Activated CD8-positive, alpha-beta memory T cell treated with anti-CD3 and anti-CD28 coated beads, Interleukin-2, amount 10 ng/mL, durations not matched to agents 7 days and 5 days (primary cell): ENCODE data around the gene EFCAB6. TPM values are rescaled to one million over a fixed set of nuclear protein-coding genes. Genes with fewer than 3 reads are reported as not detected.

ENCODE experiments used
- ATAC-seq: fragments of 150-1000 bp; cut with Tn5 transposase; one replicate; pipeline ENCODE4 v1.10.0; 2021; ENCODE audit warnings: moderate library complexity
- CTCF ChIA-PET: fragments of 350-600 bp; sonication (Branson Sonifier 250); formaldehyde crosslinking; loops from one replicate; lab custom pipeline; 2021; ENCODE audit warnings: antibody characterized with exemption; lab: Charles Lee
- DNase-seq: peaks from one replicate; pipeline ENCODE4 v3.0.0-alpha.2; 2020
- H3K27ac Mint-ChIP-seq: one replicate; pipeline ENCODE4 v1.8.0; 2021; ENCODE audit warnings: mild to moderate bottlenecking, mixed read lengths
- H3K27me3 Mint-ChIP-seq: one replicate; pipeline ENCODE4 v1.8.0; 2021; ENCODE audit warnings: mixed read lengths
- H3K36me3 Mint-ChIP-seq: one replicate; pipeline ENCODE4 v1.8.0; 2021; ENCODE audit warnings: mild to moderate bottlenecking, mixed read lengths
- H3K4me1 Mint-ChIP-seq: one replicate; pipeline ENCODE4 v1.8.0; 2021; ENCODE audit warnings: mixed read lengths
- H3K4me3 Mint-ChIP-seq: one replicate; pipeline ENCODE4 v1.8.0; 2021; ENCODE audit warnings: mild to moderate bottlenecking, moderate library complexity, mixed read lengths
- H3K9me3 Mint-ChIP-seq: one replicate; pipeline ENCODE4 v1.8.0; 2022; ENCODE audit warnings: low read depth, mixed read lengths
- total RNA-seq, 2 experiments: library from RNA; stranded (reverse); gene quantifications; one replicate each; pipeline ENCODE4 v1.2.3, GENCODE V29; 2021

The EFCAB6 gene
- total RNA-seq, 2 experiments from 2014 or later = 0.14 to 0.32 TPM

DNA sequence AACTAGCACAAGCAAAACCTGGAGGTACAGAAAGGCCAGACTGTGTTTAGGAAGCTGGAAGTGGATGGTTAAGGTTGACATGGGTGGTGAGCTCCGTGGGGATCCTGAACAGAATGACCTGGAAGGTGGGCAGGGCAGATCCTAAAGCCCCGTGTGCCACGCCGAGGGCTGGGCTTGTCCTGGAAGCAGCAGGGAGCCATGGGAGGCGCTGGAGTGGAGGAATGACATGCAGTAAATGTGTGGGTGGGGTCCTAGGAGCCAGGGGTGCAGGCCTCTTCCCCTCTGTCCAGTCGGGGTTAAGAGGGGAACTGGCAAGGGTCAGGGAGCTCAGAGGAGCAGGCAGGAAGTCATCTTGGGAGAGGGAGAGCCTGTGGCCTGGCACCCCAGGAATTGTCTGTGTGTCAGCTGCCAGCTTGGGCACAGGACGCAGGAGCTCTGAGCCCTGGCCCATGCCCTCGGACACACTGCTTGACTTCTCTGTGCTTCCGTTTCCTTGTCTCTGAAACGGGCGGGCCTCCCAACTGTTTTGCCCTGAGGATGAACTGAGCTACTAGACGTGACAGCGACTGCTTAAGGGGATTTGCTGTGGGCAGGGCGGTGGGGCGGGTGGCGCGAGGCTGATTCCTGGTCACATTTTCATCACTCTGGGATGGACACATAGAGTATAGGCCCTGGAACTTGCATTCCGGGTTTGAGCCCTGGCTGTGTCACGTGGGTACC, 324.6 kb downstream of the EFCAB6 start:
- Mint-ChIP-seq H3K27me3 (no peaks in the 10 kb centered on the region), H3K27ac (no peak overlapping the region), H3K36me3 (no peaks in the 10 kb centered on the region), H3K4me1 (no peaks in the 10 kb centered on the region), H3K4me3 (no peak overlapping the region), H3K9me3 (peaks cover 3% of the 10 kb centered on the region)
- CTCF ChIA-PET = no interaction called here
- DNase-seq = no peak
- no peak for ATAC-seq

DNA sequence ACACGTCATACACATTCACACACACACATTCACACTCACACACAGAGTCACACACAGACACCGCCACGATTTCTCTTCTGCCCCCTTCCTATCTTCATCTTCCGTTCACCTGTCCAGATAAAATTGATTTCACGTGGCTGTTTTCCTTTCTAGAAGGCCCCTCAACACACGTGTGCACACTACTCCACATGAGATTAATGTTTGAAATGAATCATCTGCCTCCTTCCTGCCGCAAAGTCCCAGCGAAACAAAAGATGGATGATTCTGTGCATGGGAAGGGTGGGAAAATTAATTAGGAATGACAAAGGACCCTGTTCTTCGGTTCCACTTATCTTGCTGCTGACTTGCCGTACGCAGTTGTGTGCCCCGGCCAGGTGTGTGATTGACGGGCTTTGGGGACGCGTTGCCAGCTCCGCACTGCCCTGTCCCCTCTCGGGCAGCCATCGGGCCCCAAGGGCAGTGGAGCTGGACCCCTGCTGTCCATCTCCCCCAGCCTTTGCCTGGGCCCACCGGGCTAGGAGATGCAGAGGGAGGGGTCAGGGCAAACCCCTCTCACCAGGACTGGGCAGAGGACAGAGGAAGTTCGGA, 326.5 kb downstream of the EFCAB6 start:
- CTCF ChIA-PET = no interaction called here

DNA sequence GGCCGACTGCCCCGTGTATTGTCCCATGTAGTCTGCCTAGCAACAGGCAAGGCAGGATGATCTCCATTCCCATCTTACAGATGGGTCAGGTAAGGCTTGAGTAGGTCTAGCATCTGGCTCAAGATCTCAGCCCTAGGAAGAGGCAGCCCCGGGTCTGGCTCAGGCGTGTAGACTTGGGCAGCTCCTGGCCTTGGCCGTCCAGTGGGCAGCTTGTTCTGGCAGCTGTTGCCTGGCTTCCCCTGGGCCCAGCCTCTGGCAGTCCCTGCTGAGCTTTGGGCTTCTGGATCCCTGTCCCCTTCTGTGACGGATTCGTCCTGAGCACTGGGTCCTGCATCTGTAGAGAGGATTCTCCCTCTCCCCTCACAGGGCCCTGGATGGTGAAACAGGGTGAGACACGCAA, 327.9 kb downstream of the EFCAB6 start:
- DNase-seq (no peak), ATAC-seq (no peak)
- Mint-ChIP-seq H3K27me3 (no peaks in the 10 kb centered on the region), H3K4me1 (peaks cover 6% of the 10 kb centered on the region), H3K27ac (no peak overlapping the region), H3K36me3 (no peaks in the 10 kb centered on the region), H3K9me3 (no peaks in the 10 kb centered on the region), H3K4me3 (no peak overlapping the region)
- CTCF ChIA-PET = no interaction called here

More for the DNA sequence above, 326.5 kb downstream of the EFCAB6 start:
- no peaks in the 10 kb centered on the region for H3K27me3 Mint-ChIP-seq
- no peaks in the 10 kb centered on the region for H3K36me3 Mint-ChIP-seq
- H3K4me1 Mint-ChIP-seq = peaks cover 2% of the 10 kb centered on the region
- H3K4me3 Mint-ChIP-seq = no peak overlapping the region
- ATAC-seq (no peak), DNase-seq (no peak)
- no peaks in the 10 kb centered on the region for H3K9me3 Mint-ChIP-seq
- no peak overlapping the region for H3K27ac Mint-ChIP-seq

DNA sequence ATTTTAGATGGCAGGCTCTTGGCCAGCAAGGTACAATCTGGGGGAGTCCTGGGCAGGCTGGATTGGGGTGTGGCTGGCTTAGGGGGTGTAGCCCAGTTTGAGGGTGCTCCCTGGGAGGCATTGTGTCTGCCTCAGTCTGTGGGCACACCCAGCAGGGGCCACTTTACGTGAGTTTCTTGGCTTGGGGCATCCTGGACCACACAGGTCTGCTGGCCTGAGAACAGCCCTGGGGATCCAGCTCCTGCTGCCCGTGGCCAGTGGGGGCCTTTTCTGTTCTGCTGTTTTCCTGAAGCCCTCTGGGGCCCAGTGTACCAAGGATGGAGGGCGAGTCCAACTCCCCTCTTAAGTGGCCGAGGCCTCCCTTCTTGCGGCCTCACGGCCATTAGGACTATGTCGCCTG, 328.4 kb downstream of the EFCAB6 start:
- Mint-ChIP-seq H3K27ac (no peak overlapping the region), H3K4me1 (peaks cover 6% of the 10 kb centered on the region), H3K36me3 (no peaks in the 10 kb centered on the region), H3K27me3 (no peaks in the 10 kb centered on the region), H3K4me3 (no peak overlapping the region), H3K9me3 (no peaks in the 10 kb centered on the region)
- no peak for ATAC-seq
- CTCF ChIA-PET = no interaction called here
- DNase-seq = no peak

DNA sequence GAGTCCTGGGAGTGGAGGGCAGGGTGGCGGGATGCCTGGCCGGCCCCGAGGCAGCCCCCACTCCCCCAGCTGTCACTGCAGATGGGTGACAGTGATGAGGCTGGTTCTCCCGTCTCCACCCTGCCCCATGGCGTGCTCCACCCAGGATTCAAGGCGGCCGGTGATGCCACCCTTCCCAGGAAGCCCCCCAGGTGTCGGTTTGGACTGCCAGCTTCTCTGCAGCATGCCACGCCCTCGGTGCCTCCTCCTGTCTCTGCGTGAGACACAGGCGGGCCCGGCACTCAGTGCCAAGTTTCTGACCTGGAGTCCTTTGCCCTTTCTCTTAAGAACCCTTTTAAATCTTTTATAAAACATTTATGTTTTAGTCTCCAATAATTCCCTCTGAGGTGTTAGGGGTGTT, 328.8 kb downstream of the EFCAB6 start:
- H3K27me3 Mint-ChIP-seq = no peaks in the 10 kb centered on the region
- ATAC-seq = no peak
- no peak overlapping the region for H3K27ac Mint-ChIP-seq
- H3K36me3 Mint-ChIP-seq = no peaks in the 10 kb centered on the region
- H3K4me1 Mint-ChIP-seq = peaks cover 6% of the 10 kb centered on the region
- no peak overlapping the region for H3K4me3 Mint-ChIP-seq
- CTCF ChIA-PET = no interaction called here
- no peak for DNase-seq
- H3K9me3 Mint-ChIP-seq = no peaks in the 10 kb centered on the region

DNA sequence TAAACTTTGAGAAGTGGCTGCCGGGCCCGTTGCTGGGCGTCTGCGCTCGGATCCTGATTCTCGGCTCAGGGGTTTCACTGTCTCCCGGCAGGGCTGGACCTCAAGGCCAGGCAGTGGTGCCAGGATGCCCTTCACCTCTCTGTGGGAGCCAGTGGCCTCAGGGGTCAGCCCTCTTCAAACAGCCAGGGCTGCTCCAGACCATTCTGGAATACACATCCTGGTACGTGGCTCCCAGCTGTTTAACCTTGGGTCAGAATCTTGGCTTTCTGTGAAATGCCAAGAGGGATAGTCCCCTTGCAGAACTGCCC, 329.8 kb downstream of the EFCAB6 start:
- CTCF ChIA-PET = interaction anchor here (1.5 kb wide), 2 partner anchors 93 to 104 kb away, joined by 5 to 7 read pairs; no protein-coding TSS in a partner anchor
- no peaks in the 10 kb centered on the region for H3K36me3 Mint-ChIP-seq
- H3K4me1 Mint-ChIP-seq = peaks cover 6% of the 10 kb centered on the region
- no peaks in the 10 kb centered on the region for H3K27me3 Mint-ChIP-seq
- H3K9me3 Mint-ChIP-seq = no peaks in the 10 kb centered on the region
- ATAC-seq = no peak
- H3K27ac Mint-ChIP-seq = no peak overlapping the region
- no peak for DNase-seq
- H3K4me3 Mint-ChIP-seq = no peak overlapping the region

DNA sequence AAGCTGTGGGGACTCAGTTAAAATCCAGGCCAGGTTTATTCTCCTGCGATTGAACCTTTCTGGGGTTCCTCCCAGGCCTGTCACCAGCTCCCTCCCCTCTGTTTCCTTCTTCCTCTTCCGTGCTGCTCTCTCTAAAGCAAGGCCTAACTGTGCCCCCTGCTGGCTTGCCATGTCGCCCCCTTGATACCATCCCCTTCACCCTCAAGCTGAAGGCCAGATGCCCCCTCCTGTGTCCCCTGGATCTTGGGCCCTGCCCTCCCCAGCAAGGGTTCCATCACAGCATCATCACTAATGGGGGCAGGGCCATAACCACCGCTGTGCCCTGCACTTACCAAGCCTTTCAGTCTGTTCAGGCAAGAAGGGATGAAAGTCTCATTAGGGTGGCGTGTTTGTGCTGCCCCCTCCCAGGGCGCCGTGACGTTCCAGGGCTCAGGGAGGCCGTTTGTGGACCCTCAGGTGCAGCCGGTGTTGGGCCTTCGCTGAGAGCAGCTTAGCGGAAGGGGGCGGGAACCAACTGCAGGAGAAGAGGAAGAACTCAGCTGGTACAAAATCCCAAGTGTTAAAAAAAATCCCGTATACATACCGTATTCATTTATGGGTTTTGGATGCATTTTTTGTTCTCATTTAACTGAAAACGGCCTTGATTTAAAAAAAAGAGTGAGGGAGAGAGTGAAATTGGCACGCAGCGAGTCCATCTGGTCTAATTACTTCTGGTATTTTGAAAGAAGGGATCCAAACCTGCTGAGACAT, 330.4 kb downstream of the EFCAB6 start:
- ATAC-seq (peak; percentile 64), DNase-seq (peak; percentile 52)
- Mint-ChIP-seq H3K4me1 (peaks cover 6% of the 10 kb centered on the region), H3K36me3 (no peaks in the 10 kb centered on the region), H3K4me3 (peak overlapping the region; percentile 21), H3K27me3 (no peaks in the 10 kb centered on the region), H3K9me3 (no peaks in the 10 kb centered on the region), H3K27ac (peak overlapping the region; percentile 56)
- CTCF ChIA-PET = interaction anchor here (0.7 to 1.5 kb wide), 4 partner anchors 9 to 244 kb away, joined by 3 to 7 read pairs (median 4); no protein-coding TSS in a partner anchor

DNA sequence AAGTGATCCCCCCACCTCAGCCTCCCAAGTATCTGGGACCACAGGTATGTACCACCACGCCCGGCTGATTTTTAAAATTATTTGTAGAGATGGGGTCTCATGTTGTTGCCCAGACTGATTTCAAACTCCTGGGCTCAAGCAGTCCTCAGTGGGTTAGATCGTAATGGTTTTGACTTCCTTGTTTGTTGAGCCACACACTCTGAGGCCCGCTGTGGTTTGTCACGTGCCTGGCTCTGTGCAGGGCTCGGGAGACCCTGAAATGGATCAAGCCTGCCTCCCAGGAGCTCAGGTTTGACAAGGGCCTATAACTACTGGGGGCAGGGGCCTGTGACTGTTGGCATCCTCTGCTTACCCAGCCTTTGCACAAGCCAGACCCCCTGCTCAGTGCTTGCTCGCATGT, 332.1 kb downstream of the EFCAB6 start:
- Mint-ChIP-seq H3K9me3 (no peaks in the 10 kb centered on the region), H3K36me3 (no peaks in the 10 kb centered on the region), H3K4me1 (peaks cover 6% of the 10 kb centered on the region), H3K27me3 (no peaks in the 10 kb centered on the region), H3K4me3 (no peak overlapping the region), H3K27ac (no peak overlapping the region)
- CTCF ChIA-PET = no interaction called here
- no peak for DNase-seq
- ATAC-seq = no peak

DNA sequence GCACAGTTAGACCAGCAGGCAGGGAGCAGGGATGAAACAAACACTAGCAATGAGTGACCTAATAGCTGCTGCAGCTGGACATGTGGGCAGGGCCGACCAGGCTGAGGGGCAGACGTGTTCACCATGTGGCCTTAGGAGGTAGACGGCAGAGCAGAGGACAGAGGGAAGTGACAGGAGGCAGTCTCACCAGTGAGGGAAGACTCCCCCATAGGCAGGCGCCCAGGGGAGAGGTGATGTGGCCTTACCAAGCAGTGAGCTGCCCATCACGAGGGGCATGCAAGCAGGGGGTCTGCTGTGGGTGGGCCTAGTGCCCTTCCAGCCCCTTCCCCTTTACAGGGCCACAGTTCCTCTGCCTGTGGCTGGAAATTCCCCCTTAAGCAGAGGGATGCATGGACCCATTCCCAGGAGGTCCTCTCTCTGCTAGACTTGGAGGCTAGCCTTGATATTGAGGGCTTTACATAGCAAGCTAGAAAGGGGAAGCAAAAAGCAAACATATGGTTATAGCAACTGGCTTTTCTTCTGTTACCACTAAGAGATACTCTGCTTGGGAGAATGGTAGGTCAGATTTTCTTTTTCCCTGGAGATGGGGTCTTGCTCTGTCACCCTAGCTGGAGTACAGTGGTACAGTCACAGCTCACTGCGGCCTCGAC, 332.7 kb downstream of the EFCAB6 start:
- no peak overlapping the region for H3K4me3 Mint-ChIP-seq
- H3K9me3 Mint-ChIP-seq = no peaks in the 10 kb centered on the region
- H3K4me1 Mint-ChIP-seq = peaks cover 6% of the 10 kb centered on the region
- CTCF ChIA-PET = no interaction called here
- DNase-seq (no peak), ATAC-seq (no peak)
- H3K27me3 Mint-ChIP-seq = no peaks in the 10 kb centered on the region
- no peaks in the 10 kb centered on the region for H3K36me3 Mint-ChIP-seq
- no peak overlapping the region for H3K27ac Mint-ChIP-seq

Other genes with a start within 250 kb of the EFCAB6 start
- gene SULT4A1, start 50.2 kb upstream of the EFCAB6 start, total RNA-seq = not detected
- not detected for gene PNPLA5, start 79.7 kb upstream of the EFCAB6 start, total RNA-seq
- under 1 TPM in 1 of 2 experiments, not detected in 1; 0.19 TPM for gene PNPLA3, start 111.5 kb upstream of the EFCAB6 start, total RNA-seq
- 10 to 100 TPM; 42.2 to 57.9 TPM for gene SAMM50, start 143.1 kb upstream of the EFCAB6 start, total RNA-seq
- gene PARVB, start 212.0 kb upstream of the EFCAB6 start, total RNA-seq = 10 to 100 TPM; 56.9 to 66.9 TPM